K562 (cell line): ENCODE data around the gene FAM83B. TPM values are rescaled to one million over a fixed set of nuclear protein-coding genes. Genes with fewer than 3 reads are reported as not detected.

Experiments used
- ATAC-seq: fragments of 200-7000 bp; cut with Tn5 transposase; 3 replicates; pipeline ENCODE4 v1.9.1; 2020; ENCODE audit warnings: moderate library complexity
- BruUV-seq: library from RNA; stranded (reverse); fragments of 400-500 nt; replicated peaks from 2 replicates; lab custom pipeline; 2021; lab: Mats Ljungman, UMichigan
- CTCF ChIA-PET: fragments of 300-600 bp; formaldehyde crosslinking; extraction: SDS; loops from one replicate; lab custom pipeline; 2021; ENCODE audit warnings: low intra/inter-chr PET ratio; lab: Yijun Ruan, JAX
- POLR2A ChIA-PET: fragments of 300-600, 350-650 bp; sonication (Branson Sonifier 250); formaldehyde crosslinking; extraction: SDS; loops from one replicate; lab custom pipeline; 2021; ENCODE audit warnings: antibody characterized with exemption, inconsistent platforms; lab: Yijun Ruan, JAX
- DNase-seq, 4 experiments: peaks; one replicate each; pipeline versions ENCODE4 v3.0.0 to v3.0.0-alpha.2; 2011 to 2018; ENCODE audit warnings: low spot score in 3 of 4, mixed read lengths in 3 of 4; ENCODE audit errors: extremely low read depth in 1 of 4
- FAIRE-seq: peaks from 2 replicates; lab custom pipeline; 2011; peaks lifted over from hg19 to GRCh38; lab: Jason Lieb, UNC
- H2AFZ ChIP-seq: 2 replicates; pipeline ENCODE4 v1.6.0; 2011; ENCODE audit warnings: low read depth, low read length, control low read depth, inconsistent platforms
- H3K27ac ChIP-seq: fragments of 200-600 bp; 3 replicates; pipeline ENCODE4 v1.8.0; 2011; ENCODE audit warnings: low read depth, mild to moderate bottlenecking, control low read depth, inconsistent platforms, low read length, moderate library complexity, mixed read lengths; ENCODE audit errors: extremely low read depth
- H3K27me3 ChIP-seq, 2 experiments: fragments of 300-600 bp in 1 of 2; 2 replicates in 1 of 2; 3 replicates in 1 of 2; pipeline versions ENCODE4 v1.6.0 to v1.8.0; 2011; ENCODE audit warnings: inconsistent platforms in 2 of 2, low read length in 2 of 2, mild to moderate bottlenecking in 1 of 2, mixed read lengths in 1 of 2, moderate library complexity in 1 of 2; ENCODE audit not compliant: control insufficient read depth in 2 of 2, insufficient read depth in 2 of 2
- H3K36me3 ChIP-seq: fragments of 300-600 bp; 3 replicates; pipeline ENCODE4 v1.8.0; 2011; ENCODE audit warnings: mild to moderate bottlenecking, low read length, inconsistent platforms; ENCODE audit not compliant: control insufficient read depth, insufficient read depth
- H3K4me1 ChIP-seq, 2 experiments: fragments of 200-600 bp in 1 of 2; replicated peaks in 1 of 2; 2 replicates in 1 of 2; 3 replicates in 1 of 2; pipeline versions ENCODE4 v1.5.1 to v1.8.0; 2011; ENCODE audit warnings: inconsistent platforms in 2 of 2, low read length in 2 of 2, mild to moderate bottlenecking in 1 of 2, mixed read lengths in 1 of 2, moderate library complexity in 1 of 2; ENCODE audit not compliant: control insufficient read depth in 2 of 2, insufficient read depth in 2 of 2
- H3K4me2 ChIP-seq: 2 replicates; pipeline ENCODE4 v1.6.1; 2011; ENCODE audit warnings: low read length, control low read depth, inconsistent platforms, mixed read lengths; ENCODE audit not compliant: insufficient read depth
- H3K4me3 ChIP-seq: fragments of 200-600 bp; sonication (generic), shearing (Covaris generic); 2 replicates; pipeline ENCODE4 v1.5.1; 2016; ENCODE audit warnings: control low read depth, inconsistent platforms
- H3K79me2 ChIP-seq: fragments of 200-600 bp; 3 replicates; pipeline ENCODE4 v1.8.0; 2011; ENCODE audit warnings: low read length, inconsistent platforms; ENCODE audit not compliant: control insufficient read depth, insufficient read depth
- H3K9ac ChIP-seq, 2 experiments: 2 replicates each; pipeline versions ENCODE4 v1.6.0 to v1.6.1; 2011; ENCODE audit warnings: low read depth in 2 of 2, low read length in 2 of 2, control low read depth in 1 of 2, inconsistent platforms in 1 of 2, mild to moderate bottlenecking in 1 of 2, mixed read lengths in 1 of 2; ENCODE audit not compliant: insufficient read depth in 1 of 2
- H3K9me1 ChIP-seq: one replicate; pipeline ENCODE4 v1.6.0; 2011; ENCODE audit warnings: inconsistent platforms, mild to moderate bottlenecking, low read length, moderate library complexity; ENCODE audit not compliant: control insufficient read depth, insufficient read depth
- H3K9me3 ChIP-seq: replicated peaks from 2 replicates; pipeline ENCODE4 v1.5.1; 2011; ENCODE audit warnings: low read depth, low read length, inconsistent platforms; ENCODE audit not compliant: control insufficient read depth, insufficient read depth
- H4K20me1 ChIP-seq: replicated peaks from 2 replicates; pipeline ENCODE4 v1.6.1; 2011; ENCODE audit warnings: low read length, inconsistent platforms, mixed read lengths; ENCODE audit not compliant: control insufficient read depth, insufficient read depth
- ATF7 ChIP-seq: fragments of 450-650 bp; IDR thresholded peaks from 2 replicates; pipeline ENCODE4 v1.7.1; 2014; ENCODE audit warnings: mild to moderate bottlenecking, moderate library complexity
- BRF1 ChIP-seq: IDR thresholded peaks from 3 replicates; pipeline ENCODE4 v1.6.1; 2011; ENCODE audit warnings: borderline replicate concordance, mild to moderate bottlenecking; ENCODE audit not compliant: insufficient read length; ENCODE audit errors: extremely low read depth
- CHD2 ChIP-seq: IDR thresholded peaks from 2 replicates; pipeline ENCODE4 v1.6.1; 2011; ENCODE audit warnings: low read depth, low read length
- CREB1 ChIP-seq, 2 experiments: sonication (generic) in 1 of 2; formaldehyde crosslinking in 1 of 2; IDR thresholded peaks; 2 replicates each; pipeline versions ENCODE4 v1.6.1 to v1.8.0; 2012 to 2022; ENCODE audit warnings: inconsistent platforms in 1 of 2, mild to moderate bottlenecking in 1 of 2, missing genetic modification reagents in 1 of 2, moderate library complexity in 1 of 2
- PHTF2 ChIP-seq: fragments of 250-450 bp; sonication (Bioruptor Pico); IDR thresholded peaks from 2 replicates; pipeline ENCODE4 v1.5.0; 2021; ENCODE audit warnings: mild to moderate bottlenecking
- STAT5A ChIP-seq: IDR thresholded peaks from 2 replicates; pipeline ENCODE4 v1.6.1; 2012; ENCODE audit warnings: low read length, inconsistent platforms, borderline replicate concordance
- ZFP36 ChIP-seq: fragments of 150-350 bp; IDR thresholded peaks from 2 replicates; pipeline ENCODE4 v1.6.1; 2018; ENCODE audit warnings: low read length, low read depth; ENCODE audit not compliant: partially characterized antibody
- in situ Hi-C: fragments of 300-500 bp; cut with MboI; formaldehyde crosslinking; loops from 4 replicates; pipeline ENCODE4 v1.15.0; 2018; ENCODE audit warnings: inconsistent platforms, mixed read lengths
- intact Hi-C: fragments of 100-400 bp; cut with micrococcal nuclease; formaldehyde crosslinking; loops from 2 replicates; pipeline ENCODE4 v1.14.2; 2022
- polyA plus RNA-seq, 8 experiments: library from polyadenylated mRNA; depleted of rRNA in 4 of 8; stranded (reverse) in 5 of 8; unstranded in 3 of 8; fragments of >200 nt; fragmentation: Nextera tagmentation in 2 of 8; fragmentation: Illumina TruSeq in 1 of 8; extraction: Ambion mirVana in 2 of 8; extraction: Trizol in 1 of 8; gene quantifications; 2 replicates each; pipeline versions ENCODE4 v1.2.1 to v1.2.3, GENCODE V29; 2011 to 2014; ENCODE audit warnings: inconsistent platforms in 1 of 8, missing spikeins in 1 of 8
- total RNA-seq, 7 experiments: library from RNA; depleted of rRNA in 6 of 7; stranded (reverse); fragments of >200 nt in 6 of 7; fragmentation: Illumina TruSeq in 2 of 7; extraction: Trizol in 2 of 7; gene quantifications; 2 replicates each; pipeline versions ENCODE4 v1.2.1 to v1.2.3, GENCODE V29; 2011 to 2021; ENCODE audit warnings: low replicate concordance in 1 of 7
- TF ChIP-seq, protein P1 (sequence below): conservative IDR thresholded peaks from 2 replicates; pipeline ENCODE4 v1.6.1; 2011; ENCODE audit warnings: low read depth, mild to moderate bottlenecking, low read length; ENCODE audit not compliant: control insufficient read depth
- TF ChIP-seq, protein P2 (sequence below), 2 experiments: IDR thresholded peaks; 2 replicates each; pipeline ENCODE4 v1.6.1; 2011; ENCODE audit warnings: borderline replicate concordance in 1 of 2, control low read depth in 1 of 2, low read depth in 1 of 2, low read length in 1 of 2, mild to moderate bottlenecking in 1 of 2, mixed read lengths in 1 of 2, moderate library complexity in 1 of 2; ENCODE audit not compliant: insufficient read depth in 1 of 2, insufficient read length in 1 of 2, poor library complexity in 1 of 2, severe bottlenecking in 1 of 2; ENCODE audit errors: extremely low read depth in 1 of 2
- TF ChIP-seq, protein P3 (sequence below): fragments of 250-450 bp; sonication (Bioruptor Pico); IDR thresholded peaks from 2 replicates; pipeline ENCODE4 v1.8.0; 2021; ENCODE audit warnings: moderate library complexity, mild to moderate bottlenecking, inconsistent platforms
- TF ChIP-seq, protein P4 (sequence below): IDR thresholded peaks from 2 replicates; pipeline ENCODE4 v1.6.1; 2011; ENCODE audit warnings: borderline replicate concordance, low read depth, mild to moderate bottlenecking, moderate library complexity, low read length; ENCODE audit not compliant: insufficient read depth, poor library complexity, severe bottlenecking

The FAM83B gene
- total and polyA plus RNA-seq, 9 of the 15 experiments (the other 6 are each of a cell fraction or from before 2014, with no cell fraction given) = not detected

DNA sequence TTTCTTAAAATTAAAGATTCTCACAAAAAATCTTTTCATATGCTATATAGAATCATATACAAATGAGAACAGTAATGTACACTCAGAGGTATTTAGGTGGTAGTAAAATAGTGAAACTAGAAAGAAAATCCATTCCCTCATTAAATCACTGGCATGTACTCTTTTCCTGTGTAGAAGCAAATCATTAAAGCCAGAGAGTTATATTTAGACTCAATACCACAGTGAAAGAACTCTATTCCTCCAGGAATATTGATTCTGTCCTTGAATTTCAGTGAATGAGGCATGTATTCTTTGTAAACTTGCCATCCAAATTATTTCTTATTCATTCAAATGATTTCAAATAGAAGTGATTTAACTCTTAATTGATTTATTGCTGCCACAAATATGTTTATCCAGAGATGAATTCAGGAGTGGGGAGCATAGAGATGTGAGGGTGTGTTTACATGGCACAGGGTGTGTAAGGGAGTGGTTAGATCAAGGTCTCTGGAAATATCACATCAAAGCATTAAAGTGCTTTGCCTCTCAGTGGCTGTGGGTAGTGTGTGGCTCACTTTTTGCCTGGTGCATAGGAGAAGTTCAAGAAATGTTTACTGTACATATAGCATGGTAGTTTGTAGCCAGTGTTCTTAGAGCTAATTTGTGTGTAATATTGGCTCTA lies 141.2 kb downstream of the FAM83B start:
- DNase-seq (no peak), FAIRE-seq (no peak), ATAC-seq (no peak)
- no peak overlapping the region for H2AFZ ChIP-seq
- in situ Hi-C loops (no loop called here), intact Hi-C loops (no loop called here)
- ChIA-PET POLR2A (no interaction called here), CTCF (no interaction called here)
- no peaks in the 10 kb centered on the region for H4K20me1 ChIP-seq
- H3K27me3 ChIP-seq = no peaks in the 10 kb centered on the region
- H3K9ac ChIP-seq = no peak overlapping the region
- no TSS peak for BruUV-seq
- H3K36me3 ChIP-seq = no peaks in the 10 kb centered on the region
- no peaks in the 10 kb centered on the region for H3K79me2 ChIP-seq
- H3K4me1 ChIP-seq = no peaks in the 10 kb centered on the region
- no peak overlapping the region for H3K4me3 ChIP-seq
- H3K9me3 ChIP-seq = no peaks in the 10 kb centered on the region
- no peaks in the 10 kb centered on the region for H3K9me1 ChIP-seq
- no peak overlapping the region for H3K27ac ChIP-seq
- no peak overlapping the region for H3K4me2 ChIP-seq
- TF ChIP-seq, protein P1, sequence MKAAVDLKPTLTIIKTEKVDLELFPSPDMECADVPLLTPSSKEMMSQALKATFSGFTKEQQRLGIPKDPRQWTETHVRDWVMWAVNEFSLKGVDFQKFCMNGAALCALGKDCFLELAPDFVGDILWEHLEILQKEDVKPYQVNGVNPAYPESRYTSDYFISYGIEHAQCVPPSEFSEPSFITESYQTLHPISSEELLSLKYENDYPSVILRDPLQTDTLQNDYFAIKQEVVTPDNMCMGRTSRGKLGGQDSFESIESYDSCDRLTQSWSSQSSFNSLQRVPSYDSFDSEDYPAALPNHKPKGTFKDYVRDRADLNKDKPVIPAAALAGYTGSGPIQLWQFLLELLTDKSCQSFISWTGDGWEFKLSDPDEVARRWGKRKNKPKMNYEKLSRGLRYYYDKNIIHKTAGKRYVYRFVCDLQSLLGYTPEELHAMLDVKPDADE = no peak
- TF ChIP-seq, protein P2, sequence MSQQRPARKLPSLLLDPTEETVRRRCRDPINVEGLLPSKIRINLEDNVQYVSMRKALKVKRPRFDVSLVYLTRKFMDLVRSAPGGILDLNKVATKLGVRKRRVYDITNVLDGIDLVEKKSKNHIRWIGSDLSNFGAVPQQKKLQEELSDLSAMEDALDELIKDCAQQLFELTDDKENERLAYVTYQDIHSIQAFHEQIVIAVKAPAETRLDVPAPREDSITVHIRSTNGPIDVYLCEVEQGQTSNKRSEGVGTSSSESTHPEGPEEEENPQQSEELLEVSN (IDR thresholded peaks at IDR 0.05; ENCODE audit: borderline replicate concordance in 1 of 2, extremely low read depth in 1 of 2, insufficient read depth in 1 of 2, insufficient read length in 1 of 2, low read depth in 1 of 2, low read length in 1 of 2, poor library complexity in 1 of 2, severe bottlenecking in 1 of 2) = no peak
- TF ChIP-seq, protein P3, sequence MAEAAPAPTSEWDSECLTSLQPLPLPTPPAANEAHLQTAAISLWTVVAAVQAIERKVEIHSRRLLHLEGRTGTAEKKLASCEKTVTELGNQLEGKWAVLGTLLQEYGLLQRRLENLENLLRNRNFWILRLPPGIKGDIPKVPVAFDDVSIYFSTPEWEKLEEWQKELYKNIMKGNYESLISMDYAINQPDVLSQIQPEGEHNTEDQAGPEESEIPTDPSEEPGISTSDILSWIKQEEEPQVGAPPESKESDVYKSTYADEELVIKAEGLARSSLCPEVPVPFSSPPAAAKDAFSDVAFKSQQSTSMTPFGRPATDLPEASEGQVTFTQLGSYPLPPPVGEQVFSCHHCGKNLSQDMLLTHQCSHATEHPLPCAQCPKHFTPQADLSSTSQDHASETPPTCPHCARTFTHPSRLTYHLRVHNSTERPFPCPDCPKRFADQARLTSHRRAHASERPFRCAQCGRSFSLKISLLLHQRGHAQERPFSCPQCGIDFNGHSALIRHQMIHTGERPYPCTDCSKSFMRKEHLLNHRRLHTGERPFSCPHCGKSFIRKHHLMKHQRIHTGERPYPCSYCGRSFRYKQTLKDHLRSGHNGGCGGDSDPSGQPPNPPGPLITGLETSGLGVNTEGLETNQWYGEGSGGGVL (CRISPR knock-in tag) = no peak
- no peak for TF ChIP-seq BRF1
- TF ChIP-seq CREB1 (IDR thresholded peaks at IDR 0.05) = no peak
- no peak for TF ChIP-seq CREB1 (CRISPR knock-in tag; IDR thresholded peaks at IDR 0.05)
- no peak for TF ChIP-seq ATF7
- no peak for TF ChIP-seq PHTF2
- TF ChIP-seq STAT5A = no peak
- TF ChIP-seq, protein P4, sequence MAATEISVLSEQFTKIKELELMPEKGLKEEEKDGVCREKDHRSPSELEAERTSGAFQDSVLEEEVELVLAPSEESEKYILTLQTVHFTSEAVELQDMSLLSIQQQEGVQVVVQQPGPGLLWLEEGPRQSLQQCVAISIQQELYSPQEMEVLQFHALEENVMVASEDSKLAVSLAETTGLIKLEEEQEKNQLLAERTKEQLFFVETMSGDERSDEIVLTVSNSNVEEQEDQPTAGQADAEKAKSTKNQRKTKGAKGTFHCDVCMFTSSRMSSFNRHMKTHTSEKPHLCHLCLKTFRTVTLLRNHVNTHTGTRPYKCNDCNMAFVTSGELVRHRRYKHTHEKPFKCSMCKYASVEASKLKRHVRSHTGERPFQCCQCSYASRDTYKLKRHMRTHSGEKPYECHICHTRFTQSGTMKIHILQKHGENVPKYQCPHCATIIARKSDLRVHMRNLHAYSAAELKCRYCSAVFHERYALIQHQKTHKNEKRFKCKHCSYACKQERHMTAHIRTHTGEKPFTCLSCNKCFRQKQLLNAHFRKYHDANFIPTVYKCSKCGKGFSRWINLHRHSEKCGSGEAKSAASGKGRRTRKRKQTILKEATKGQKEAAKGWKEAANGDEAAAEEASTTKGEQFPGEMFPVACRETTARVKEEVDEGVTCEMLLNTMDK = no peak
- no peak for TF ChIP-seq ZFP36
- no peak for TF ChIP-seq CHD2
